Measurements from ENCODE around the gene NFIA.

NFIA gene

GRCh38 chr1:61230523-61230922, 148.2 kb downstream of the NFIA start:
- WGBS, 2 donors (ENCODE audit: extremely low coverage in 2 of 2, insufficient read length in 2 of 2, insufficient replicate concordance in 1 of 2), result no CpG with 5 or more reads among the region's 3 CpGs

GRCh38 chr1:61231795-61232194, 149.4 kb downstream of the NFIA start:
- H2AK5ac ChIP-seq (ENCODE audit: low read depth, low read length), result no peak overlapping the region
- no peak overlapping the region for H3K4me3 ChIP-seq (ENCODE audit: low read length in 2 of 2)
- no peak overlapping the region for H2BK15ac ChIP-seq (ENCODE audit: low read length)
- H2BK5ac ChIP-seq (ENCODE audit: low read length), result no peak overlapping the region
- no peaks in the 10 kb centered on the region for H3K9me3 ChIP-seq (replicated peaks in 1 of 2; ENCODE audit: control insufficient read depth in 2 of 2, insufficient read depth in 1 of 2, low read depth in 1 of 2, low read length in 2 of 2)
- no CpG with 5 or more reads among the region's 2 CpGs for WGBS, 2 donors (ENCODE audit: extremely low coverage in 2 of 2, insufficient read length in 2 of 2, insufficient replicate concordance in 1 of 2)
- H2BK120ac ChIP-seq (ENCODE audit: low read depth, low read length), result no peak overlapping the region
- H3K14ac ChIP-seq (ENCODE audit: low read length), result no peak overlapping the region
- H2AFZ ChIP-seq (ENCODE audit: low read length), result no peak overlapping the region
- no peak overlapping the region for H3K4ac ChIP-seq (ENCODE audit: low read length)
- no peak overlapping the region for H3K27ac ChIP-seq (replicated peaks; ENCODE audit: low read length)
- no peaks in the 10 kb centered on the region for H3K4me1 ChIP-seq (ENCODE audit: control insufficient read depth in 2 of 2, insufficient read depth in 1 of 2, low read depth in 1 of 2, low read length in 2 of 2)
- no peak overlapping the region for H4K91ac ChIP-seq (ENCODE audit: low read depth, low read length, poor library complexity)
- H2BK12ac ChIP-seq (ENCODE audit: low read length), result no peak overlapping the region
- no peak overlapping the region for H3K18ac ChIP-seq (ENCODE audit: low read length)
- no peaks in the 10 kb centered on the region for H3K36me3 ChIP-seq (replicated peaks in 1 of 2; ENCODE audit: control insufficient read depth in 2 of 2, insufficient read depth in 2 of 2, low read length in 2 of 2)
- no peak overlapping the region for H3K23ac ChIP-seq (ENCODE audit: low read depth, low read length, poor library complexity)
- no peaks in the 10 kb centered on the region for H3K79me1 ChIP-seq (ENCODE audit: low read depth, low read length)
- H3K27me3 ChIP-seq (ENCODE audit: control insufficient read depth in 3 of 3, insufficient read depth in 3 of 3, low read depth in 1 of 3, low read length in 3 of 3), result no peaks in the 10 kb centered on the region
- H3K9ac ChIP-seq (ENCODE audit: low read depth, low read length, poor library complexity), result no peak overlapping the region
- no peak for DNase-seq (ENCODE audit: low spot score)
- no peak overlapping the region for H3K4me2 ChIP-seq (ENCODE audit: insufficient read depth, low read length, poor library complexity, severe bottlenecking)
- no peak overlapping the region for H4K8ac ChIP-seq (ENCODE audit: low read depth, low read length)

More at GRCh38 chr1:61230523-61230922, 148.2 kb downstream of the NFIA start:
- H3K79me1 ChIP-seq (ENCODE audit: low read depth, low read length), result no peaks in the 10 kb centered on the region
- no peak overlapping the region for H2AFZ ChIP-seq (ENCODE audit: low read length)
- no peak overlapping the region for H2BK5ac ChIP-seq (ENCODE audit: low read length)
- no peak overlapping the region for H3K4me2 ChIP-seq (ENCODE audit: insufficient read depth, low read length, poor library complexity, severe bottlenecking)
- no peaks in the 10 kb centered on the region for H3K27me3 ChIP-seq (ENCODE audit: control insufficient read depth in 3 of 3, insufficient read depth in 3 of 3, low read depth in 1 of 3, low read length in 3 of 3)
- no peak overlapping the region for H3K4me3 ChIP-seq (ENCODE audit: low read length in 2 of 2)
- no peak overlapping the region for H2AK5ac ChIP-seq (ENCODE audit: low read depth, low read length)
- no peak overlapping the region for H3K27ac ChIP-seq (replicated peaks; ENCODE audit: low read length)
- no peak overlapping the region for H4K91ac ChIP-seq (ENCODE audit: low read depth, low read length, poor library complexity)
- H4K8ac ChIP-seq (ENCODE audit: low read depth, low read length), result no peak overlapping the region
- no peaks in the 10 kb centered on the region for H3K4me1 ChIP-seq (ENCODE audit: control insufficient read depth in 2 of 2, insufficient read depth in 1 of 2, low read depth in 1 of 2, low read length in 2 of 2)
- DNase-seq (ENCODE audit: low spot score), result no peak
- no peak overlapping the region for H3K4ac ChIP-seq (ENCODE audit: low read length)
- no peaks in the 10 kb centered on the region for H3K36me3 ChIP-seq (replicated peaks in 1 of 2; ENCODE audit: control insufficient read depth in 2 of 2, insufficient read depth in 2 of 2, low read length in 2 of 2)
- H2BK12ac ChIP-seq (ENCODE audit: low read length), result no peak overlapping the region
- no peak overlapping the region for H3K9ac ChIP-seq (ENCODE audit: low read depth, low read length, poor library complexity)
- H3K14ac ChIP-seq (ENCODE audit: low read length), result no peak overlapping the region
- H3K18ac ChIP-seq (ENCODE audit: low read length), result no peak overlapping the region
- H2BK15ac ChIP-seq (ENCODE audit: low read length), result no peak overlapping the region
- no peak overlapping the region for H2BK120ac ChIP-seq (ENCODE audit: low read depth, low read length)
- H3K9me3 ChIP-seq (replicated peaks in 1 of 2; ENCODE audit: control insufficient read depth in 2 of 2, insufficient read depth in 1 of 2, low read depth in 1 of 2, low read length in 2 of 2), result no peaks in the 10 kb centered on the region
- H3K23ac ChIP-seq (ENCODE audit: low read depth, low read length, poor library complexity), result no peak overlapping the region

GRCh38 chr1:61233121-61233660, 150.8 kb downstream of the NFIA start:
- H3K4ac ChIP-seq (ENCODE audit: low read length), result no peak overlapping the region
- H3K4me1 ChIP-seq (ENCODE audit: control insufficient read depth in 2 of 2, insufficient read depth in 1 of 2, low read depth in 1 of 2, low read length in 2 of 2), result no peaks in the 10 kb centered on the region
- no peak overlapping the region for H2BK15ac ChIP-seq (ENCODE audit: low read length)
- H3K4me3 ChIP-seq (ENCODE audit: low read length in 2 of 2), result no peak overlapping the region
- no peak overlapping the region for H2BK120ac ChIP-seq (ENCODE audit: low read depth, low read length)
- H2AK5ac ChIP-seq (ENCODE audit: low read depth, low read length), result no peak overlapping the region
- H3K79me1 ChIP-seq (ENCODE audit: low read depth, low read length), result no peaks in the 10 kb centered on the region
- no peak overlapping the region for H3K23ac ChIP-seq (ENCODE audit: low read depth, low read length, poor library complexity)
- no peak overlapping the region for H3K4me2 ChIP-seq (ENCODE audit: insufficient read depth, low read length, poor library complexity, severe bottlenecking)
- no peaks in the 10 kb centered on the region for H3K9me3 ChIP-seq (replicated peaks in 1 of 2; ENCODE audit: control insufficient read depth in 2 of 2, insufficient read depth in 1 of 2, low read depth in 1 of 2, low read length in 2 of 2)
- no peaks in the 10 kb centered on the region for H3K36me3 ChIP-seq (replicated peaks in 1 of 2; ENCODE audit: control insufficient read depth in 2 of 2, insufficient read depth in 2 of 2, low read length in 2 of 2)
- H2AFZ ChIP-seq (ENCODE audit: low read length), result no peak overlapping the region
- H2BK5ac ChIP-seq (ENCODE audit: low read length), result no peak overlapping the region
- DNase-seq (ENCODE audit: low spot score), result no peak
- no peak overlapping the region for H4K8ac ChIP-seq (ENCODE audit: low read depth, low read length)
- WGBS, 2 donors (ENCODE audit: extremely low coverage in 2 of 2, insufficient read length in 2 of 2, insufficient replicate concordance in 1 of 2), result no CpG with 5 or more reads among the region's 6 CpGs
- H3K27ac ChIP-seq (replicated peaks; ENCODE audit: low read length), result no peak overlapping the region
- H3K14ac ChIP-seq (ENCODE audit: low read length), result no peak overlapping the region
- no peak overlapping the region for H3K9ac ChIP-seq (ENCODE audit: low read depth, low read length, poor library complexity)
- H4K91ac ChIP-seq (ENCODE audit: low read depth, low read length, poor library complexity), result no peak overlapping the region
- no peak overlapping the region for H3K18ac ChIP-seq (ENCODE audit: low read length)
- no peaks in the 10 kb centered on the region for H3K27me3 ChIP-seq (ENCODE audit: control insufficient read depth in 3 of 3, insufficient read depth in 3 of 3, low read depth in 1 of 3, low read length in 3 of 3)
- no peak overlapping the region for H2BK12ac ChIP-seq (ENCODE audit: low read length)

GRCh38 chr1:61234587-61234919, 152.2 kb downstream of the NFIA start:
- no peaks in the 10 kb centered on the region for H3K4me1 ChIP-seq (ENCODE audit: control insufficient read depth in 2 of 2, insufficient read depth in 1 of 2, low read depth in 1 of 2, low read length in 2 of 2)
- H3K18ac ChIP-seq (ENCODE audit: low read length), result no peak overlapping the region
- H3K9ac ChIP-seq (ENCODE audit: low read depth, low read length, poor library complexity), result no peak overlapping the region
- no peak overlapping the region for H3K4me3 ChIP-seq (ENCODE audit: low read length in 2 of 2)
- H3K4me2 ChIP-seq (ENCODE audit: insufficient read depth, low read length, poor library complexity, severe bottlenecking), result no peak overlapping the region
- no peaks in the 10 kb centered on the region for H3K79me1 ChIP-seq (ENCODE audit: low read depth, low read length)
- no CpG with 5 or more reads among the region's 3 CpGs for WGBS, 2 donors (ENCODE audit: extremely low coverage in 2 of 2, insufficient read length in 2 of 2, insufficient replicate concordance in 1 of 2)
- no peaks in the 10 kb centered on the region for H3K9me3 ChIP-seq (replicated peaks in 1 of 2; ENCODE audit: control insufficient read depth in 2 of 2, insufficient read depth in 1 of 2, low read depth in 1 of 2, low read length in 2 of 2)
- no peak overlapping the region for H3K4ac ChIP-seq (ENCODE audit: low read length)
- no peak overlapping the region for H3K23ac ChIP-seq (ENCODE audit: low read depth, low read length, poor library complexity)
- H2BK12ac ChIP-seq (ENCODE audit: low read length), result no peak overlapping the region
- H2BK120ac ChIP-seq (ENCODE audit: low read depth, low read length), result no peak overlapping the region
- no peak overlapping the region for H4K8ac ChIP-seq (ENCODE audit: low read depth, low read length)
- no peak overlapping the region for H3K14ac ChIP-seq (ENCODE audit: low read length)
- H4K91ac ChIP-seq (ENCODE audit: low read depth, low read length, poor library complexity), result no peak overlapping the region
- no peak overlapping the region for H2AFZ ChIP-seq (ENCODE audit: low read length)
- H3K27me3 ChIP-seq (ENCODE audit: control insufficient read depth in 3 of 3, insufficient read depth in 3 of 3, low read depth in 1 of 3, low read length in 3 of 3), result no peaks in the 10 kb centered on the region
- H3K27ac ChIP-seq (replicated peaks; ENCODE audit: low read length), result no peak overlapping the region
- DNase-seq (ENCODE audit: low spot score), result no peak
- no peak overlapping the region for H2BK5ac ChIP-seq (ENCODE audit: low read length)
- H3K36me3 ChIP-seq (replicated peaks in 1 of 2; ENCODE audit: control insufficient read depth in 2 of 2, insufficient read depth in 2 of 2, low read length in 2 of 2), result no peaks in the 10 kb centered on the region
- no peak overlapping the region for H2BK15ac ChIP-seq (ENCODE audit: low read length)
- no peak overlapping the region for H2AK5ac ChIP-seq (ENCODE audit: low read depth, low read length)
